Stimulated activated CD8-positive, alpha-beta memory T cell treated with anti-CD3 and anti-CD28 coated beads, Interleukin-4, amount 100 ng/mL, for 1 hour (primary cell): Measurements from ENCODE around the gene TTLL11.
"Not testable (repeated sequence)": the region's sequence is repeated elsewhere in the genome, so short reads cannot be mapped to it uniquely, and the experiment has no call there.

Experiments
- DNase-seq, 2 donors: peaks; one replicate each; pipeline ENCODE4 v3.0.0-alpha.2; 2020; ENCODE audit warnings: low read depth in 2 of 2, low spot score in 1 of 2

The TTLL11 gene

GRCh38 chr9:122007837-122008236 lies 85.3 kb downstream of the TTLL11 start:
- DNase-seq = no peak

- no peak for DNase-seq
These were observed 87.5 kb downstream of the TTLL11 start for GRCh38 chr9:122005597-122005996.

GRCh38 chr9:122004589-122004988 lies 88.5 kb downstream of the TTLL11 start:
- no peak for DNase-seq

GRCh38 chr9:122001491-122002201 lies 91.5 kb downstream of the TTLL11 start:
- no peak for DNase-seq

GRCh38 chr9:122000526-122000925 lies 92.6 kb downstream of the TTLL11 start:
- not testable (repeated sequence) for DNase-seq

GRCh38 chr9:121999556-121999955 lies 93.6 kb downstream of the TTLL11 start:
- DNase-seq = no peak

- no peak for DNase-seq
These were observed 94.5 kb downstream of the TTLL11 start for GRCh38 chr9:121998513-121999049.

- DNase-seq = no peak
These were observed 95.3 kb downstream of the TTLL11 start for GRCh38 chr9:121997791-121998190.

GRCh38 chr9:121996783-121997182 lies 96.3 kb downstream of the TTLL11 start:
- DNase-seq = no peak

- no peak for DNase-seq
These were observed 97.1 kb downstream of the TTLL11 start for GRCh38 chr9:121995997-121996396.

- DNase-seq = peak in 1 of 2 donors; percentile 7
These were observed 100.4 kb downstream of the TTLL11 start for GRCh38 chr9:121992571-121993212.

- no peak for DNase-seq
These were observed 101.8 kb downstream of the TTLL11 start for GRCh38 chr9:121991307-121991661.

- DNase-seq = no peak
These were observed 102.4 kb downstream of the TTLL11 start for GRCh38 chr9:121990600-121991306.

GRCh38 chr9:121989010-121989409 lies 104.1 kb downstream of the TTLL11 start:
- DNase-seq = no peak

GRCh38 chr9:121987314-121987713 lies 105.8 kb downstream of the TTLL11 start:
- no peak for DNase-seq

GRCh38 chr9:121985792-121986494 lies 107.2 kb downstream of the TTLL11 start:
- DNase-seq = no peak

GRCh38 chr9:121984726-121985402 lies 108.2 kb downstream of the TTLL11 start:
- no peak for DNase-seq

- DNase-seq = no peak
These were observed 109.4 kb downstream of the TTLL11 start for GRCh38 chr9:121983736-121984135.

- no peak for DNase-seq
These were observed 111.8 kb downstream of the TTLL11 start for GRCh38 chr9:121981118-121981883.

- DNase-seq = not testable (repeated sequence)
These were observed 112.4 kb downstream of the TTLL11 start for GRCh38 chr9:121980665-121981064.
